Pulmonary artery endothelial cell (primary cell): Measurements from ENCODE around the gene ZFR. TPM values are rescaled to one million over a fixed set of nuclear protein-coding genes. Genes with fewer than 3 reads are reported as not detected.
"Not testable (repeated sequence)": the region's sequence is repeated elsewhere in the genome, so short reads cannot be mapped to it uniquely, and the experiment has no call there.

Experiments used
- DNase-seq: peaks from one replicate; pipeline ENCODE4 v3.0.0-alpha.2; 2011; ENCODE audit warnings: low read depth, low spot score
- total RNA-seq: library from RNA; depleted of rRNA; stranded (reverse); fragments of >200 nt; gene quantifications from 2 replicates; pipeline ENCODE4 v1.2.3, GENCODE V29; 2014

Gene ZFR
- total RNA-seq, 1 donor from 2014 or later = 58.4 TPM

DNA sequence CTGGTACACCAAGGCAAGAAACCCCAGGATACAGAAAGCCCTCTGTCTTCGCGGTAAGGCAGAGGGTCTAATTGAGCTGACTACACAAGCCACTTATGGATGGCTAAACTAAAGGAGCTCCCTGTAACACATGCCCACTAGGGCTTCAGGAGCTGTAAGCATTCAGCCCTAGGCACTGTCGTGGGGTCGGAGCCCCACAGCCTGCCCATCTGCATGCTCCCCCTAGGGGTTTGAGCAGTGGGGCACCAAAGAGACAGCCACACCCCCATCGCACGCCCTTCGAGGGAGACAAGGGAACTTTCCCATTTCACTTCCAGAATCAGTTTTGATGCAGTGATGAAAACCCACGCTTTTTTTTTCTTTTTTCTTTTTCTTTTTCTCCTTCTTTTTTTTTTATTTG lies 120.8 kb downstream of the ZFR start:
- no peak for DNase-seq

DNA sequence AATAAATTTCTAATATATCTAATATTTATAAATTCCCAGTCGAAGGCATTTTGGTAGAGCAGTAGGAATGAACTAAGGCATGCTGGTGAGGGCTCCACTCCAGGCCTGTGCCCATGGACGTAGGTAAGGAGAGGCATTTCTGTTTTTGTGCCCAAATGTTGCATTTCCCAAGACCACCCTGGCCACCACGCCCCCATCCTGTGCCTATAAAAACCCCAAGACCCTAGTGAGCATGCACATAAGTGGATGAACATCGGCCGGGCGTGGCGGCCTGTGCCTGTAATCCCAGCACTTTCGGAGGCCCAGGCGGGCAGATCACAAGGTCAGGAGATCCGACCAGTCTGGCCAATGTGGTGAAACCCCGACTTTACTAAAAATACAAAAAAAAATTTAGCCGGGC lies 121.7 kb downstream of the ZFR start:
- no peak for DNase-seq

DNA sequence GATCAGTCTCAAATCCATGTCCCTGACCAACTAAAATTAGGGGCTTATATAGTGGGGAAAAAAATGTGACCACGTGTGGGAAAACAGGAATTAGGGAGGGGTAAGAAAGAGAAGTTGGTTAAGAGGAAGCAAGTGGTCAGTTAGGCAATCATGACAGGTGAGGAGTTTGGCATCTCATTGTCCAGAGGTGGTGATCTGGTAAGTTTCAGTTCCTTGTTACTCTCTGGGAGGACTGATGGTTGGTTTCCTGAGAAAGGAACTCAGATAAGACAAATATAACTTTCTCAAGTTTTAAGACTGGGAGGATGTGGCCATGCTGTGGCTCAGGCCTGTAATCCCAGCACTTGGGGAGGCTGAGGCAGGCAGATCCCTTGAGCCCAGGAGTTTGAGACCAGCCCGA lies 122.8 kb downstream of the ZFR start:
- DNase-seq = not testable (repeated sequence)

DNA sequence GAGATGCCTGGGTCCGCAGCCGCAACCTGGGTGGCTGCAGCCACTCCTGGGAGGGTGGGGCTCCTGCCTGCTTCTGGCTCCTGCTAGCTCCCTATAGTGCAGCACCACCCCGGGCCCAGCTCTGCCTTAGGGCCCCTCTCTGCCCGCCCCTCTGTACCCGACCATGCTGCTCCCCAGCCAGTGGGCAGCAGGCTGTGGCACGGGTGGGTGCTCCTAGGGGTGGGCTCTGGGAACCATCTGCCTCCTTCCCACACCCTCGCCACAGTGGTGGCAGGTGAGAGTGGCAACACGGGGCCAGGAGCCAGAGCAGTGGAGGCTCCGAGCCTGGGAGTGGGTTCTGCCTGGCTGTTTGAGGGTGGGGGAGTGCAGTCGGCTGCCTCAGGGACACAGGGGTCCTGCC lies 124.0 kb downstream of the ZFR start:
- DNase-seq = no peak

DNA sequence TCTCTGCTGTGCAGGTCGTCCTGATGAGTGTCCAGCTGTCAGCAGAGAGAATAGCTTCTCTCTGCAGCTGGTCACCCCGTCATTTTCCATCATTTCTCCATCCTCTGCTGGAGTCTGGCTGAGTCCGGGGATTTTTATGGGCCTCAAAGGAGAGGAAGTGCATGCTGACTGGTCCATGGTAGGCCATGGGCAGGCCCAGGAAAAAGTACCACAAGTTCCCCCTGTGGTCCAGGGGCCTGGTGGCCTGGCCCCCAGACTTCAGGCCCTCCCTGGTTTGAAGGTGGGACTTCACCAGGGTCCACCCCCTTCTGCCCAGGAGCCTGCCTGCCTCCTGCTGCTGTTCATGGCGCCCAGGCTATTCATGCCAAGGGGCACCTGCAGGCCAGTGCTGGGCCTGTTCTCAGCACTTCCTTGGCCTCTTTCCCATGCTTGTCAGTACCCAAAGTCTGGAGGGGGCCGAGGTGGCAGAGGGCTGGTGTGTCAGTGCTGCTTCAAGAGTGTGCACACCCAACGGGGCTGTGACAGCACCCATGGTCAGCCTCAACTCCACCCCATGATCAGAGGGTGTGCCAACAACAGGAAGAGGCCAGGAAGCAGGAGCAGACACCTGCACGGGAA lies 124.5 kb downstream of the ZFR start:
- DNase-seq = no peak

DNA sequence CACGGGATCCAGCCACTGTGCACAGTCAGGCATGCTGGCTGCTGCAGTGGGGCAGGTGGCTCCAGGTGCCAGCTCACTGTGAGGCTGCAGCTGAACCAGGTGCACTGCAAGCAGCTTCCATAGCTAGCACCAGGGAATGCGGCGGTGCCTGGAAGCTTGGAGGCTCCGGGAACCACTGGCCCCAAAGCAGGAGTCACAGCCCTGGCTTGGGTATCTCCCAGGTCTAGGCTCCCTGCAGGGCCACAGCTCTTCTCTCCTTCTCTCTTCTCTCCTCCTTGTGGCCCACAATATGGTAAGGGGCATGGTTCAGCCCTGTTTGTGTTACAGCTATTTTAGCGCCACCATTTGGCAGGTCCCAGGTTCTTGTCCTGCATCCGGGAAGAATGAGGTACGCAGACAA lies 125.1 kb downstream of the ZFR start:
- no peak for DNase-seq

DNA sequence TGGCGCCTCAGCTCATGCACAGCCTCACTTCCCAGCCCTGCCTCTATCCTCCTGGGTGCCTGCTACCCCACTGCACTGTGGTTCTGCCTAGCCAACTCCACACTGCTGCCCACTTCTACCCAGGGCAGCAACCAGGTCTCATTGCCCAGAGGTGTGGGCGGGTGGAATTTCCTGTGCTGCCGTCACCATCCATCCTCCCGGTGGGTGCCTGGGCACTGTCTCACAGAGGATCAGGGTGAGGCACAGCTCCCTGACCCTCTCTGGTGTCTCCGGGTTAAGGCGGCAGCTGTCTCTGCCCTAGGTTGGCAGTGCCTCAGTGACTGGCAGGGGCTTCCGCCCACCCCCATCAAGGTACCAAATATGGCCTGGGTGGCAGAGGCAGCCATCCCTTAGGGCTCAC lies 127.5 kb downstream of the ZFR start:
- no peak for DNase-seq

DNA sequence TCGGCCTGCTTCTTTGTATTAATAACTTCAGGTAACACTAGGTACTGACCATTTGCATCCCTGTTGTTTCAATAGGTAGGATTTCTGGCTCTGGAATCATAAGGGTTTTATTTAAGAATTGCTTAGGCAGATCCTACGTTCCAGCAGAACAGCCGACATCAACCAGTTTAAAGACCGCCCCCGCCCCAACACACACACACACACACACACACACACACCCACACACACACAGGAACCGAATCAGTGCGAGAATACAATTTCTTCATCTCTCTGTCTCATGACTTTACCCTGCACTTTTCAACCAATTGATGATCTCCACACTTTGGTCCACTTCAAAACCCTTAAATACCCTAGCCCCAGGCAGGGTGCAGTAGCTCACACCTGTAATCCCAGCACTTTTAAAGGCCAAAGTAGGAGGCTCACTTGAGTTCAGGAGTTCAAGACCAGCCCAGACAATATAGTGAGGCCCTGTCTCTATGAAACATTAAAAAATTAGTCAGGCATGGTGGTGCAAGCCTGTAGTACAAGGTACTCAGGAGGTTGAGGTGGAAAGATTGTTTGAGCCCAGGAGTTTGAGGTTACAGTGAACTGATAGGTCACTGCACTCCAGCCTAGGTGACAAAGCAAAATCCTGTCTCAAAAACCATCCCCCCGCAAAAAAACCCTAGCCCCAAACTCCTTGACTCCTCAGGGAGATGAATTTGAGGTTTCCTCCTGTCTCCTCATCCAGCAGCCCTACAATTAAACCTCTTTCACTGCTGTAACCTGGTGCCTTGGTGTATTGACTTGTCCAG lies 129.1 kb downstream of the ZFR start:
- DNase-seq = no peak

DNA sequence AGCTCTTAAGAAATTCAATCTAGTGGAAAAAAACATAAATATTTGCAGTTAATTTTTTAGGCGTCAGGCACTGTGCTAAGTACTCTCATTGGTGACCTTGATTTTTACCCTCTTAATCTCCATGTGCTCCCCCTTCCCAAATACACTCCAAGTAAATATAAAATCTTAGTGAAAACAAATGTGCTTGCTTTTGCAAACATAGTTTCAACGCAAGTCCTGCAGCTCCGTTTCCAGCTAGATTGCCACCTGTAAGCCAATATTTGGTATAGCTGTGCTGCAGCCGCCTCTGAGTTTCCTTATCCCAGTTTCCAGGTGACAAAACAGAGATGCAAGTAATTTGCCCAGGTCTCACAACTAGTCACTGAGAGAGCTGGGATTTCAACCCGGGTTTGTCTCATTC lies 129.9 kb downstream of the ZFR start:
- no peak for DNase-seq

DNA sequence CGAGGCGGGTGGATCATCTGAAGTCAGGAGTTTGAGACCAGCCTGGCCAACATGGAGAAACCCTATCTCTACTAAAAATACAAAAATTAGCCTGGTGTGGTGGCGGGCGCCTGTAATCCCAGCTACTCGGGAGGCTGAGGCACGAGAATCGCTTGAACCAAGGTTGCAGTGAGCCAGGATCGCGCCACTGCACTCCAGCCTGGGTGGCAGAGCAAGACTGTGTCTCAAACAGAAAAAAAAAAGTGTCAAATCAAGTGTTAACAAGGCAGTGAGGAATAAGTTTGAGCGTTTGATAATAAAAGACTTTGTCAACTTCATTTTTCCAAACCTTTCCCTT lies 130.4 kb downstream of the ZFR start:
- not testable (repeated sequence) for DNase-seq

DNA sequence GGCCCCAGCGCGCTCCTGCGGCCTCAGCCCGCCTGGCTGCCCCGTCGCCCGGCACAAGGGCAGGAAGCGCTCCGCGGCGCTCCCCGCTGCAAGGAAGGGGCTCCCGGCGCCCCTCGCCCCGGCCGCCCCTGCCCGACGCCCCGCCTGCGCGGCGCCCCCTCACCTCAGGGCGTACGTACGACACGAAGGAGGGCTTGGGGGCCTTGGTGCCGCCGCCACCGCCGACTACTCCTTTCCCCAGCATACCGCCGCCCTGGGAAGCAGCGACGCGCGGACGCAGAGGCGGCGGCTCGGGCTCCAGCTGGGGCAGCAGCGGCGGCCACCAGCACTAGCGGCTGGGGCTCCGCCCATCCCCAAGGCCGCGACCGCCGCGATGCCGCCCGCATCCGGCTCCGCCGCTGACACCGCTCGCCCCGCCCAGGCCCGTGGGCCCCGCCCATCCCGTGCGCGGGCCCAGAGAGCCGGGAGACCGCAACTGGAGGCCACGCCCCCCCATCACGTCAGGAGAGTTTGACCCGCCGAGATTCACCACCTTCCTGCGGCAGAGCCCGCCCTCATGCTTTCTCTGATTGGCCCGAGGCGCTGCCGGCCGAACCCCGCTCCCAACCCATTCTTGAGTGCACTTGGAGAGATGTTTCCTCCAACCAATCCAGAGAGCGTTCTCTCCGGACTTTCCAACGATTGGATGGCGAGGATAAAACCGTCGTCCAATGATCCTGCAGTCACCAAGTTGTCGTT lies 131.8 kb downstream of the ZFR start, which contains the start of gene MTMR12:
Gene MTMR12, minus strand, starts transcription at position 345 of the 738 bp plus-strand sequence. Its CDS starts 101 bp downstream, at position 244.
- peak; percentile 97 for DNase-seq

DNA sequence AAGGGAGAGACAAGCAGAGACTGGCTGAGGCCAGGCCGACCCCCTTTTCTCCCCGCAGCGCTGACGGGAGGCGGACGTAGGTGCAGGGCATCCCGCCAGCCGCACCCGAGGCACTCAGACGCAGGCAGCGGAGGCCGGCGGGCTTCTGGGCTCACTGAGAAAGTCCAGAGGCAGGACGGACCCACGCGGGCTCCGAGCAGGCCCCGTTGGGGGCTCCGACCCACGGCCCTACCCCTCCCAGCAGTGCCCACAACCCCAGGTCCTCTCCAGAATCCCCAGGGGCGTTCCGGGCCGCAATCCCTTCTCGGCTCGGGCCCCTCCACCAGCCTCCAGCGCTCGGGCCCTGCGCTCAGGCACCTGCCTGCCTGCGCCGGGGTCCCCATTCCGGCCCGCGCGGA lies 132.3 kb downstream of the ZFR start:
- peak; percentile 17 for DNase-seq

DNA sequence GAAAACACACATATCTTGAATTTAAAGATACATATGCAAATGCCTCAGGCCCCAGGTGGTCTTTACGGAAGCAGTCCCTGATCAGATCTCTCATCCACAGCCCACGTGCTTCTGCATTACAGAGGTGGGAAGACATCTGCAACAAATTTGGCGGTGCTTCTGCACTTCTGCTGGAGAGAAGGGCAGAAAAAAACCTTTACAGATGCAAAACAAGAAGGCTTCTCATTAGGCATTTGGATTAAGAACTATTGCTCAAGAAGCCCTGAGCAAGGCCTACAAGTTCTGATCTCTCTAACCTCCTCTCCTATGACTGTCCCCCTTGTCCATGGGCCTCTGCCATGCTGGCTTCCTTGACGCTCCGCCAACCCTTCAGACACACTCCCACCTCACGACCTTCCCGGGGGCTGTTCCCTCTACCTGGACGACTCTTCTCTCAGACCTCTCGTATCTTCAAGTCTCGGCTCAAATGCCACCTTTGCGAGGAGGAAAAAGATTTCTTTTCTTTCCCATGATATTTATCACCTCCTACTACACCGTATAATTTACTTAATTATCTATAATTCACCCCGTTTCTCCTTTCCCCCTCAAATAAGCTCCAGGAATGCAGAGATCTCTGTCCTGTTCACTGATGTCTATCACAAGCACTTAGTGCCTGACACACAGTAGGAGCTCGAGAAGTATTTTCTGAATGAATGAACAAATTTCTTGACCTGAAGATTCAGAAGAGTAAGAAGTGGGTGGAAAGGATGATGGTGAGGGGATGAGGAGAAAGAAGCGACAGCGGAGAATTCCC lies 132.9 kb downstream of the ZFR start:
- DNase-seq = no peak

DNA sequence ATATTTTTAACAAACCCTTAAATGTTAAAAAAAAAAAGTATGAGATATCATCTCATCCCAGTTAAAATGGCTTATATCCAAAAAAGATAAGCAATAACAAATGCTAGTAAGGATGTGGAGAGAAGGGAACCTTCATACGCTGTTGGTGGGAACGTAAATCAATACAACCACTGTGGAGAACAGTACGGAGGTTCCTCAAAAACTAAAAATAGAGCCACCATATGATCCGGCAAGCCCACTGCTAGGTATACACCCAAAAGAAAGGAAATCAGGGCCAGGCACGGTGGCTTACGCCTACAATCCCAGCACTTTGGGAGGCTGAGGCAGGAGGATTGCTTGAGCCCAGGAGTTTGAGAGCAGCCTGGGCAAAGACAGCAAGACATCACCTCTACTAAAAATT lies 134.8 kb downstream of the ZFR start:
- no peak for DNase-seq

DNA sequence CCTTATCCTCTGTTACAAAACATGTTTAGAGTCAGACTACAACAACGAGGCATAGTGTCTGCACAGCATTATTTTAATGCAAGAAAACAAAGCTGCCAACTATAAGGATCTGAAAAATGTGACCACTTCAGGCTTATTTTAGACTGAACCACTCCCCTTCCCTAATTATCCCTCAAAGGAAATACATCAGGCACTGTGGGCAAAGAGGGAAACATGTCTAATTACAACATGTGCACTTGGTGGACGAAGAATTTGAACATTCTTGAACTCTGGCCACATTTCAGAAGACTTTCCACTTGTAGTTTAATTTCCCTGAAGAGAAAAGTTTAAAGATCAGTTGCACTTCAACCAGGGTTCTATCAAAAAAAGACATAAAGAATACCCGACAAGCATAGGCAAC lies 135.6 kb downstream of the ZFR start:
- no peak for DNase-seq

DNA sequence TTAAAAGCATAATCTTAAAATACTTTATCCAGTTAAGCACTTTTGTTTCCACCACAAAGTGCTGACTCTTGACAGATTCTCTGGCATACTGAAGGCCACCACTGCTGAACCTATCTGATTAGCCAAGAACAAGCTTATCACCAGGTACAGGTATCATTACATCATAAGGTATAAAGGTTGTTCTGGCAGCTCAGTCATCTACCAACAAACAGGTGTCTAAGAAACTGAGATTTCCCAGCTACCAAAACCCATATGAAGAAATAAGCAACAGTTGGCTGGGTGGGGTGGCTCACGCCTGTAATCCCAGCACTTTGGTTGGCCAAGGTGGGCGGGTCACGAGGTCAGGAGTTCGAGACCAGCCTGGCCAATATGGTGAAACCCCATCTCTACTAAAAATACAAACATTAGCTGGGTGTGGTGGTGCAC lies 136.8 kb downstream of the ZFR start:
- DNase-seq = no peak

DNA sequence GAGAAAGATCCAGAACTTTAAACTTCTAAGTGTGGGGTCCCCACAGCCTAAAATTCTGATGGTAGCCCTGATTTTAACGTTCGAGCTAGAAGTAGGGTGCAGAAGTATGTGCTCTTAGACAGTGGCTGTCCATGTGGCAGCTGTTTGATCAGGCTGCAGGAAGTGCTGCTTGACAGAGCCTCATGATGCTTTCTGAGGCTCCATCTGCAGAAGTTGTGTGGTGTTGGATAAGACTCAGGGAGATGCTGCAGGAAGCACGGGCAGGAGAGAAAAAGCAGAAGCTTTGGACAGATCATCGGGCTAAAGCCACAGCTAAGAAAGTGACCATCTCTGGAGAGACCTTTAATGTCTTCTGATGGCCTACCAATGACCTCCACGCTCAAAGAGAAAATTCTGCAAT lies 139.9 kb downstream of the ZFR start:
- DNase-seq = no peak

Other genes with a start within 250 kb of the ZFR start
- gene MTMR12, start 131.8 kb downstream of the ZFR start, total RNA-seq = 31.9 and 36.7 TPM in 2 replicates
- gene SUB1, start 140.8 kb upstream of the ZFR start, total RNA-seq = 93.1 and 173 TPM in 2 replicates